Activated T-helper 9 cell treated with anti-CD3 and anti-CD28 coated beads, Interleukin-2, amount 50 U/mL, for 16 hours (primary cell): ENCODE data around the gene NIFK.
"Not testable (repeated sequence)": the region's sequence is repeated elsewhere in the genome, so short reads cannot be mapped to it uniquely, and the experiment has no call there.

Source experiments
- DNase-seq: peaks from one replicate; pipeline ENCODE4 v3.0.0-alpha.2; 2020; ENCODE audit warnings: low read depth

NIFK gene

GRCh38 chr2:121731366-121731765, 5.3 kb downstream of the NIFK start:
- DNase-seq: no peak

- DNase-seq: no peak
Observed at GRCh38 chr2:121727950-121728349, 8.7 kb downstream of the NIFK start.

GRCh38 chr2:121727332-121727731, 9.3 kb downstream of the NIFK start:
- no peak for DNase-seq

GRCh38 chr2:121723316-121723715, 13.4 kb downstream of the NIFK start:
- DNase-seq: no peak

GRCh38 chr2:121722479-121722878, 14.2 kb downstream of the NIFK start:
- DNase-seq: no peak

GRCh38 chr2:121721926-121722325, 14.7 kb downstream of the NIFK start:
- DNase-seq: no peak

GRCh38 chr2:121717529-121717928, 19.1 kb downstream of the NIFK start:
- DNase-seq: no peak

- no peak for DNase-seq
Observed at GRCh38 chr2:121716126-121716525, 20.5 kb downstream of the NIFK start.

GRCh38 chr2:121711481-121711880, 25.2 kb downstream of the NIFK start:
- DNase-seq: not testable (repeated sequence)

GRCh38 chr2:121710470-121711170, 26.1 kb downstream of the NIFK start:
- DNase-seq: no peak

- no peak for DNase-seq
Observed at GRCh38 chr2:121709776-121710469, 26.8 kb downstream of the NIFK start.

GRCh38 chr2:121707920-121708361, 28.7 kb downstream of the NIFK start:
- DNase-seq: no peak

- no peak for DNase-seq
Observed at GRCh38 chr2:121707344-121707919, 29.2 kb downstream of the NIFK start.

- DNase-seq: no peak
Observed at GRCh38 chr2:121705958-121706357, 30.7 kb downstream of the NIFK start.

- no peak for DNase-seq
Observed at GRCh38 chr2:121705390-121705789, 31.3 kb downstream of the NIFK start.

GRCh38 chr2:121701761-121702160, 34.9 kb downstream of the NIFK start:
- not testable (repeated sequence) for DNase-seq

- DNase-seq: peak; percentile 75
Observed at GRCh38 chr2:121699421-121700333, 37.0 kb downstream of the NIFK start.

GRCh38 chr2:121698318-121698930, 38.3 kb downstream of the NIFK start:
- no peak for DNase-seq

GRCh38 chr2:121697108-121697631, 39.5 kb downstream of the NIFK start:
- DNase-seq: no peak

GRCh38 chr2:121696410-121696930, 40.2 kb downstream of the NIFK start:
- no peak for DNase-seq

GRCh38 chr2:121695171-121695451, 41.6 kb downstream of the NIFK start:
- no peak for DNase-seq
